MM.1S (cell line): ENCODE measurements around the gene POLR2F.

ENCODE experiments used
- DNase-seq: peaks from one replicate; pipeline ENCODE4 v3.0.0-alpha.2; 2015
- H2AFZ ChIP-seq: fragments of 300-600 bp; sonication (generic); 2 replicates; pipeline ENCODE4 v1.6.0; 2016; ENCODE audit warnings: antibody characterized with exemption, low read length
- H3F3A ChIP-seq: fragments of 300-600 bp; sonication (generic); 2 replicates; pipeline ENCODE4 v1.6.1; 2016; ENCODE audit warnings: mild to moderate bottlenecking, antibody characterized with exemption, low read length, moderate library complexity, mixed read lengths; ENCODE audit not compliant: insufficient read depth
- H3K27ac ChIP-seq: fragments of 300-600 bp; sonication (generic); 2 replicates; pipeline ENCODE4 v1.5.1; 2016; ENCODE audit warnings: mild to moderate bottlenecking, low read length
- H3K27me3 ChIP-seq: fragments of 300-600 bp; sonication (generic); replicated peaks from 2 replicates; pipeline ENCODE4 v1.6.0; 2016; ENCODE audit warnings: low read length; ENCODE audit not compliant: insufficient read depth
- H3K36me3 ChIP-seq: fragments of 300-600 bp; sonication (generic); replicated peaks from 2 replicates; pipeline ENCODE4 v1.6.1; 2016; ENCODE audit warnings: mild to moderate bottlenecking, low read length, mixed read lengths; ENCODE audit not compliant: insufficient read depth
- H3K4me1 ChIP-seq: fragments of 300-600 bp; sonication (generic); 2 replicates; pipeline ENCODE4 v1.6.1; 2016; ENCODE audit warnings: low read length, mixed read lengths
- H3K4me2 ChIP-seq: fragments of 300-600 bp; sonication (generic); 2 replicates; pipeline ENCODE4 v1.6.0; 2016; ENCODE audit warnings: low read depth, low read length
- H3K4me3 ChIP-seq: fragments of 300-600 bp; sonication (generic); 2 replicates; pipeline ENCODE4 v1.5.1; 2016; ENCODE audit warnings: low read length, mixed read lengths
- H3K79me2 ChIP-seq: fragments of 300-600 bp; sonication (generic); 2 replicates; pipeline ENCODE4 v1.6.1; 2016; ENCODE audit warnings: mixed run types, low read length, mixed read lengths
- H3K9ac ChIP-seq: fragments of 300-600 bp; sonication (generic); 2 replicates; pipeline ENCODE4 v1.6.1; 2016; ENCODE audit warnings: low read length, mixed read lengths
- H3K9me2 ChIP-seq: fragments of 300-600 bp; sonication (generic); replicated peaks from 2 replicates; pipeline ENCODE4 v1.6.1; 2016; ENCODE audit warnings: mild to moderate bottlenecking, low read length, mixed read lengths; ENCODE audit not compliant: insufficient read depth
- H3K9me3 ChIP-seq: fragments of 300-600 bp; sonication (generic); replicated peaks from 2 replicates; pipeline ENCODE4 v1.6.1; 2016; ENCODE audit warnings: mild to moderate bottlenecking, low read length, mixed read lengths; ENCODE audit not compliant: insufficient read depth
- H4K20me1 ChIP-seq: fragments of 300-600 bp; sonication (generic); 2 replicates; pipeline ENCODE4 v1.6.1; 2016; ENCODE audit warnings: mild to moderate bottlenecking, low read length, moderate library complexity, mixed read lengths; ENCODE audit not compliant: insufficient read depth
- EZH2 ChIP-seq: fragments of 300-600 bp; sonication (generic); optimal IDR thresholded peaks from 2 replicates; pipeline ENCODE3; 2017; ENCODE audit warnings: low read depth, mild to moderate bottlenecking, antibody characterized with exemption, low read length, mixed read lengths
- EZH2phosphoT487 ChIP-seq: fragments of 300-600 bp; sonication (generic); IDR thresholded peaks from 2 replicates; pipeline ENCODE4 v1.6.1; 2018; ENCODE audit warnings: antibody characterized with exemption, low read length
- TF ChIP-seq, protein P1 (sequence below): fragments of 300-600 bp; sonication (generic); IDR thresholded peaks from 2 replicates; pipeline ENCODE4 v1.5.1; 2016; ENCODE audit warnings: antibody characterized with exemption, low read length, mixed read lengths

The POLR2F gene

DNA sequence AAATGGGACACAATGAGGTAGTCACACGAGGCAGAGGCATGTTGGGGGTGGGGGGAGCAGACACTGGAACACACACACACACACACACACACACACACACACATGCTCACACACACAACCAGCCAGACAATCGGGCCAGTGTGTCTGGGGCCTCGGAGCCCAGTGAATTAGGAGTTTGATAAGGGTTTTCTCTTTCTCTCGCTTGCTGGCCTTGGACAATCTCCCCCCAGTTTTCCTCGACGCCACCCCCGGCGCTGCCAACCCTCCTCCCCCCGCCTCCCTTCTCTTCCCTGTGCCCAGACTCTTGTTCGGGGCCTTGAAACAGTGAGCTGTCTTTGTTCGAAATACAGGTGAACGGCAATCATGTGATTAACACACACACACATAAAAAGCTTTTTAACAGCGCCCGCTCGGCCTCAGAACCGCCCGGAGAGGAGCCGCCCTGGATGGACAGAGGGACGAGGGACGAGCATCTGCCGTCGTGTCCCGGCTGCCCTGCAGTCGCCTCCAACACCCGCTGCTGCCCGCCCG, 32.3 kb downstream of the POLR2F start:
- Histone ChIP-seq H3K79me2 (no peaks in the 10 kb centered on the region), H3K4me3 (no peak overlapping the region), H3F3A (no peaks in the 10 kb centered on the region), H3K4me1 (no peaks in the 10 kb centered on the region), H4K20me1 (no peaks in the 10 kb centered on the region), H3K27ac (no peak overlapping the region), H3K27me3 (no peaks in the 10 kb centered on the region), H3K36me3 (no peaks in the 10 kb centered on the region), H3K4me2 (no peak overlapping the region), H3K9me3 (no peaks in the 10 kb centered on the region), H3K9me2 (no peaks in the 10 kb centered on the region), H2AFZ (no peak overlapping the region), H3K9ac (no peak overlapping the region)
- DNase-seq = no peak
- TF ChIP-seq EZH2phosphoT487 = no peak
- TF ChIP-seq EZH2 = no peak
- TF ChIP-seq, protein P1, sequence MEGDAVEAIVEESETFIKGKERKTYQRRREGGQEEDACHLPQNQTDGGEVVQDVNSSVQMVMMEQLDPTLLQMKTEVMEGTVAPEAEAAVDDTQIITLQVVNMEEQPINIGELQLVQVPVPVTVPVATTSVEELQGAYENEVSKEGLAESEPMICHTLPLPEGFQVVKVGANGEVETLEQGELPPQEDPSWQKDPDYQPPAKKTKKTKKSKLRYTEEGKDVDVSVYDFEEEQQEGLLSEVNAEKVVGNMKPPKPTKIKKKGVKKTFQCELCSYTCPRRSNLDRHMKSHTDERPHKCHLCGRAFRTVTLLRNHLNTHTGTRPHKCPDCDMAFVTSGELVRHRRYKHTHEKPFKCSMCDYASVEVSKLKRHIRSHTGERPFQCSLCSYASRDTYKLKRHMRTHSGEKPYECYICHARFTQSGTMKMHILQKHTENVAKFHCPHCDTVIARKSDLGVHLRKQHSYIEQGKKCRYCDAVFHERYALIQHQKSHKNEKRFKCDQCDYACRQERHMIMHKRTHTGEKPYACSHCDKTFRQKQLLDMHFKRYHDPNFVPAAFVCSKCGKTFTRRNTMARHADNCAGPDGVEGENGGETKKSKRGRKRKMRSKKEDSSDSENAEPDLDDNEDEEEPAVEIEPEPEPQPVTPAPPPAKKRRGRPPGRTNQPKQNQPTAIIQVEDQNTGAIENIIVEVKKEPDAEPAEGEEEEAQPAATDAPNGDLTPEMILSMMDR = no peak

DNA sequence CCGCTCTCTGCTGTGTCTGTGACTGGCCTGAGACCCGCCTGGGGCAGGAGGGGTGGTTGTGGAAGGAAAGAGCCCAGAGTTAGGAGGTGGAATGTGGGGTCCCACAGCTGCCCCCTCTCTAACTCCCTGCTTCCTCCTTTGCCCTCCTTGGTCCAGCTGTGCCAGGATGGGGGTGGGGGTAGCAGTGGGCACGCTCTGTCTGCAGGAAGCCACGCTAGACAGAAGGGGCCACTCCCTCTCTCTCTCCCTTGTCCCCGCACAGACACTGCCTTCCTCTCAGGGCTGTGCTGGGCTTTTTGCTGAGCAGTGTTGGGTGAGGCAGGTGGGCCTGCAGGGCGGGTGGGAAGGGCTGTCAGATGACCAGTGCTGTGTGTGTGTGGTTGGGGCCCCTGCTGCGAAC, 32.9 kb downstream of the POLR2F start:
- TF ChIP-seq, protein P1 = no peak
- no peak for TF ChIP-seq EZH2phosphoT487
- TF ChIP-seq EZH2 = no peak
- Histone ChIP-seq H3K9ac (no peak overlapping the region), H3K4me2 (no peak overlapping the region), H3K9me2 (no peaks in the 10 kb centered on the region), H3K27me3 (no peaks in the 10 kb centered on the region), H3K79me2 (no peaks in the 10 kb centered on the region), H3K4me3 (no peak overlapping the region), H2AFZ (no peak overlapping the region), H3K36me3 (no peaks in the 10 kb centered on the region), H3K9me3 (no peaks in the 10 kb centered on the region), H4K20me1 (no peaks in the 10 kb centered on the region), H3K27ac (no peak overlapping the region), H3K4me1 (no peaks in the 10 kb centered on the region), H3F3A (no peaks in the 10 kb centered on the region)
- DNase-seq = no peak

DNA sequence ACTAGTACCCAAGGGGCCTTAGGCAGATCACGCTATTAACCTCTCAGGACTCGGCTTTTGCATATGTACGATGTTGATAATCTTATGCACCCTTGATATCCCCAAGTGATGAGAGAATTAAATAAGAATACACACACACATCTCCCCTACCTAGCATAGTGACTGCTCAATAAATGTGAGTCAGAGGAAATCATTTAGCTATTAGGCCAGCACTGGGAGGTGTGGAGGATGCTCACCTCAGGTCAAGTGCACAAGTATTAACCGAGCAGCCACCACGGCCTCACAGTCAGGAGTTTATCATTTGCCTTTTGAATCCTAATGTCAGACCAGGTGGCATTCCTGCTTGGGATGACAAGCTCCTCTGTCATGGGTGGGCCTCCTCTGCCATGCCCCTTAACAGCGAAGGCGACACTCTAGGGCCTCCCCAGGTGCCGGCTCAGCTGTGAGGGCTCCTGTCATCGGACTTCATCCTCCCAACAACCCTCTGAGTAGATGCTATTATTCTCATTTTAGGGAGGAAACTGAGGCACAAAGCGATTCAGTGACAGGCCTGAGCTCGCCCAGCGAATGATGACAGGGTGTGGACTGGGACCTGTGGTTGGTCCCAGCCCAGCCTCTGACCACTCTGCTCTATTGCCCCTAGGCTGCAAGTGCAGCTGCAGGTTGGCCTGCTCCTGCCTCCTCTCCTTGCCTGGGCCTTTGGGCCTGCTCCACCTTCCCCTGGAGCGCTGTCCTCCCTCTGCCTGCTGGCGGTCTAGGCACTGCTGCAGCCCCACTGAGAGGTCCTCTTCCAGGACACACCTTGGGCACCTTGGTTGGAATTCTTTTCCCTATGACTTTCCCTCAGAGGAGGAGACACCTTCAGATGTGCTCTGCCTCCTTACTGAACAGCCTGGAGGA, 35.9 kb downstream of the POLR2F start:
- H3K4me2 ChIP-seq = no peak overlapping the region
- H3K4me3 ChIP-seq = no peak overlapping the region
- no peak for DNase-seq
- TF ChIP-seq, protein P1 = no peak
- TF ChIP-seq EZH2phosphoT487 (no peak), EZH2 (no peak)
- no peaks in the 10 kb centered on the region for H3K36me3 ChIP-seq
- no peaks in the 10 kb centered on the region for H3F3A ChIP-seq
- no peak overlapping the region for H2AFZ ChIP-seq
- H3K9me2 ChIP-seq = no peaks in the 10 kb centered on the region
- H3K27ac ChIP-seq = no peak overlapping the region
- no peak overlapping the region for H3K9ac ChIP-seq
- H3K4me1 ChIP-seq = no peaks in the 10 kb centered on the region
- H3K27me3 ChIP-seq = no peaks in the 10 kb centered on the region
- H4K20me1 ChIP-seq = no peaks in the 10 kb centered on the region
- H3K9me3 ChIP-seq = no peaks in the 10 kb centered on the region
- no peaks in the 10 kb centered on the region for H3K79me2 ChIP-seq
